Measurements from ENCODE around the gene TOMM70.

Gene TOMM70

GRCh38 chr3:100402891-100403290 is 2.0 kb upstream of the TOMM70 start:
- no peak for TF ChIP-seq CTCF (IDR thresholded peaks at IDR 0.05; ENCODE audit: insufficient read depth, low read depth, low read length, missing control alignments)
- no peak for DNase-seq (ENCODE audit: low read depth)
- peak overlapping the region; percentile 6 for H3K4me3 ChIP-seq (ENCODE audit: low read length)

- TF ChIP-seq CTCF (IDR thresholded peaks at IDR 0.05; ENCODE audit: insufficient read depth, low read depth, low read length, missing control alignments): no peak
- peak; percentile 66 for DNase-seq (ENCODE audit: low read depth)
- peak overlapping the region; percentile 93 for H3K4me3 ChIP-seq (ENCODE audit: low read length)
Measured at GRCh38 chr3:100402256-100402655, 1.4 kb upstream of the TOMM70 start.

GRCh38 chr3:100401674-100402041 is 769 bp upstream of the TOMM70 start:
- TF ChIP-seq CTCF (IDR thresholded peaks at IDR 0.05; ENCODE audit: insufficient read depth, low read depth, low read length, missing control alignments): no peak
- peak overlapping the region; percentile 93 for H3K4me3 ChIP-seq (ENCODE audit: low read length)
- DNase-seq (ENCODE audit: low read depth): peak; percentile 33

- TF ChIP-seq CTCF (IDR thresholded peaks at IDR 0.05; ENCODE audit: insufficient read depth, low read depth, low read length, missing control alignments): no peak
- peak; percentile 29 for DNase-seq (ENCODE audit: low read depth)
- H3K4me3 ChIP-seq (ENCODE audit: low read length): peak overlapping the region; percentile 93
Measured at GRCh38 chr3:100400419-100400779, 490 bp downstream of the TOMM70 start.

- TF ChIP-seq CTCF (IDR thresholded peaks at IDR 0.05; ENCODE audit: insufficient read depth, low read depth, low read length, missing control alignments): no peak
- DNase-seq (ENCODE audit: low read depth): no peak
- H3K4me3 ChIP-seq (ENCODE audit: low read length): peak overlapping the region; percentile 93
Measured at GRCh38 chr3:100399341-100400071, 1.4 kb downstream of the TOMM70 start.

- TF ChIP-seq CTCF (IDR thresholded peaks at IDR 0.05; ENCODE audit: insufficient read depth, low read depth, low read length, missing control alignments): no peak
- peak; percentile 22 for DNase-seq (ENCODE audit: low read depth)
- H3K4me3 ChIP-seq (ENCODE audit: low read length): no peak overlapping the region
Measured at GRCh38 chr3:100396967-100397366, 3.9 kb downstream of the TOMM70 start.

Measured in epithelial cell of esophagus (primary cell).